Endothelial cell of umbilical vein (primary cell): Measurements from ENCODE around the gene MRE11. TPM values are rescaled to one million over a fixed set of nuclear protein-coding genes. Genes with fewer than 3 reads are reported as not detected.
"Not testable (repeated sequence)": the region's sequence is repeated elsewhere in the genome, so short reads cannot be mapped to it uniquely, and the experiment has no call there.

Source experiments
- BruUV-seq: library from RNA; stranded (reverse); fragments of 400-500 nt; replicated peaks from 2 replicates; lab custom pipeline; 2021; lab: Mats Ljungman, UMichigan
- CTCF ChIA-PET: fragments of 300-600, 350-600 bp; sonication (Branson Sonifier 250); formaldehyde crosslinking; loops from one replicate; lab custom pipeline; 2021; ENCODE audit warnings: antibody characterized with exemption, inconsistent platforms; lab: Charles Lee
- POLR2A ChIA-PET: fragments of 300-600, 350-600 bp; sonication (Branson Sonifier 250); formaldehyde crosslinking; loops from one replicate; lab custom pipeline; 2021; ENCODE audit warnings: antibody characterized with exemption, inconsistent platforms; lab: Charles Lee
- DNase-seq: peaks from one replicate; pipeline ENCODE4 v3.0.0-alpha.2; 2011; ENCODE audit warnings: low read depth, low spot score
- FAIRE-seq: peaks from 2 replicates; lab custom pipeline; 2011; peaks lifted over from hg19 to GRCh38; lab: Jason Lieb, UNC
- H2AFZ ChIP-seq: 2 replicates; pipeline ENCODE4 v1.6.0; 2012; ENCODE audit warnings: low read depth, low read length, control low read depth, inconsistent platforms
- H3K27ac ChIP-seq: 2 replicates; pipeline ENCODE4 v1.5.1; 2011; ENCODE audit warnings: low read depth, mild to moderate bottlenecking, control low read depth, low read length, moderate library complexity; ENCODE audit not compliant: insufficient read depth
- H3K27me3 ChIP-seq, 2 experiments: 2 replicates each; pipeline versions ENCODE4 v1.6.0 to v1.6.1; 2011; ENCODE audit warnings: low read length in 2 of 2, mixed read lengths in 1 of 2; ENCODE audit not compliant: control insufficient read depth in 2 of 2, insufficient read depth in 2 of 2
- H3K36me3 ChIP-seq, 2 experiments: 2 replicates in 1 of 2; 3 replicates in 1 of 2; pipeline ENCODE4 v1.5.1; 2011; ENCODE audit warnings: low read length in 2 of 2, mild to moderate bottlenecking in 1 of 2, moderate library complexity in 1 of 2; ENCODE audit not compliant: control insufficient read depth in 2 of 2, insufficient read depth in 2 of 2; ENCODE audit errors: extremely low read depth in 1 of 2
- H3K4me1 ChIP-seq: 3 replicates; pipeline ENCODE4 v1.5.1; 2011; ENCODE audit warnings: mild to moderate bottlenecking, low read length; ENCODE audit not compliant: control insufficient read depth, insufficient read depth; ENCODE audit errors: extremely low read depth
- H3K4me2 ChIP-seq: 2 replicates; pipeline ENCODE4 v1.6.1; 2011; ENCODE audit warnings: low read length, control low read depth, mixed read lengths; ENCODE audit not compliant: insufficient read depth
- H3K4me3 ChIP-seq, 3 experiments: fragments of 200-600 bp in 1 of 3; sonication (generic), shearing (Covaris generic) in 1 of 3; replicated peaks in 1 of 3; 2 replicates each; pipeline ENCODE4 v1.5.1; 2011 to 2016; ENCODE audit warnings: control low read depth in 3 of 3, low read length in 3 of 3, mild to moderate bottlenecking in 2 of 3, inconsistent platforms in 1 of 3, low read depth in 1 of 3, moderate library complexity in 1 of 3; ENCODE audit not compliant: insufficient read depth in 1 of 3
- H3K79me2 ChIP-seq: 2 replicates; pipeline ENCODE4 v1.6.0; 2012; ENCODE audit warnings: low read length, inconsistent platforms; ENCODE audit not compliant: control insufficient read depth, insufficient read depth
- H3K9ac ChIP-seq: replicated peaks from 2 replicates; pipeline ENCODE3; 2011; ENCODE audit warnings: low read length, control low read depth; ENCODE audit not compliant: insufficient read depth; ENCODE audit errors: extremely low read depth
- H3K9me1 ChIP-seq: replicated peaks from 3 replicates; pipeline ENCODE4 v1.6.0; 2011; ENCODE audit warnings: mild to moderate bottlenecking, low read length; ENCODE audit not compliant: control insufficient read depth, insufficient read depth; ENCODE audit errors: extremely low read depth
- H3K9me3 ChIP-seq: replicated peaks from 2 replicates; pipeline ENCODE4 v1.5.1; 2012; ENCODE audit warnings: low read length, inconsistent platforms; ENCODE audit not compliant: control insufficient read depth, insufficient read depth
- H4K20me1 ChIP-seq: replicated peaks from 2 replicates; pipeline ENCODE3; 2011; ENCODE audit warnings: mild to moderate bottlenecking, low read length; ENCODE audit not compliant: control insufficient read depth, insufficient read depth; ENCODE audit errors: extremely low read depth
- CTCF ChIP-seq, 2 donors: IDR thresholded peaks; 1 replicate in 1 of 2; 2 replicates in 1 of 2; pipeline ENCODE4 v1.5.1; 2011; ENCODE audit warnings: low read length in 2 of 2, mild to moderate bottlenecking in 2 of 2, moderate library complexity in 2 of 2, control low read depth in 1 of 2, inconsistent platforms in 1 of 2, low read depth in 1 of 2; ENCODE audit not compliant: insufficient read depth in 1 of 2; ENCODE audit errors: extremely low read depth in 1 of 2
- EZH2 ChIP-seq: IDR thresholded peaks from 2 replicates; pipeline ENCODE4 v1.6.1; 2012; ENCODE audit warnings: borderline replicate concordance, low read depth, mild to moderate bottlenecking, moderate library complexity, low read length, inconsistent platforms; ENCODE audit not compliant: severe bottlenecking
- FOS ChIP-seq: IDR thresholded peaks from 2 replicates; pipeline ENCODE4 v1.6.1; 2011; ENCODE audit warnings: mild to moderate bottlenecking, low read length, moderate library complexity, borderline replicate concordance; ENCODE audit not compliant: insufficient read depth
- JUN ChIP-seq: IDR thresholded peaks from 2 replicates; pipeline ENCODE4 v1.6.1; 2011; ENCODE audit warnings: borderline replicate concordance, low read depth; ENCODE audit not compliant: insufficient read length, insufficient read depth
- MAX ChIP-seq: IDR thresholded peaks from 2 replicates; pipeline ENCODE4 v1.6.1; 2011; ENCODE audit not compliant: insufficient read depth, insufficient read length
- MYC ChIP-seq: IDR thresholded peaks from one replicate; pipeline ENCODE4 v1.6.1; 2011; ENCODE audit warnings: mild to moderate bottlenecking, low read depth, low read length
- POLR2A ChIP-seq: IDR thresholded peaks from 2 replicates; pipeline ENCODE4 v1.6.1; 2012; ENCODE audit warnings: low read depth, mild to moderate bottlenecking, control low read depth, low read length
- dilution Hi-C: fragments of 300-500 bp; cut with MboI; formaldehyde crosslinking; loops from one replicate; pipeline ENCODE4 v1.15.0; 2019; ENCODE audit warnings: low sequenced_read_pairs; ENCODE audit not compliant: extremely low pct_ligation_motif_present
- intact Hi-C: fragments of 100-400 bp; cut with micrococcal nuclease; formaldehyde crosslinking; loops from one replicate; pipeline ENCODE4 v1.10.0; 2022
- polyA plus RNA-seq, 4 experiments: library from polyadenylated mRNA; depleted of rRNA in 3 of 4; stranded (reverse) in 3 of 4; unstranded in 1 of 4; fragments of >200 nt; gene quantifications; 2 replicates each; pipeline versions ENCODE4 v1.2.1 to v1.2.3, GENCODE V29; 2011 to 2012; ENCODE audit warnings: missing spikeins in 1 of 4
- total RNA-seq: library from RNA; stranded (reverse); gene quantifications from 2 replicates; pipeline ENCODE4 v1.2.3, GENCODE V29; 2021

MRE11 gene
- total and polyA plus RNA-seq, 2 donors (not counting 3 experiments of a cell fraction or from before 2014, with no cell fraction given), result 4.5 to 22.0 TPM

GRCh38 chr11:94396282-94396681 lies 97.4 kb downstream of the MRE11 start:
- Histone ChIP-seq H3K9me3 (no peaks in the 10 kb centered on the region), H2AFZ (no peak overlapping the region), H3K4me3 (no peak overlapping the region), H3K4me1 (peaks cover 5% of the 10 kb centered on the region), H3K27me3 (peaks cover 16 to 22% of the 10 kb centered on the region in 2 experiments), H3K9ac (no peak overlapping the region), H3K9me1 (no peaks in the 10 kb centered on the region), H3K79me2 (no peaks in the 10 kb centered on the region), H3K36me3 (no peaks in the 10 kb centered on the region), H4K20me1 (no peaks in the 10 kb centered on the region), H3K4me2 (no peak overlapping the region), H3K27ac (no peak overlapping the region)
- no peak for DNase-seq
- BruUV-seq, result no TSS peak
- intact Hi-C loops, result no loop called here
- TF ChIP-seq JUN, result no peak
- TF ChIP-seq FOS, result no peak
- no peak for TF ChIP-seq MYC
- no peak for TF ChIP-seq POLR2A
- TF ChIP-seq EZH2, result no peak
- TF ChIP-seq CTCF (IDR thresholded peaks at IDR 0.05; ENCODE audit: extremely low read depth in 1 of 2, insufficient read depth in 1 of 2, low read depth in 1 of 2, low read length in 2 of 2), result no peak
- TF ChIP-seq MAX, result no peak
- FAIRE-seq, result no peak
- ChIA-PET CTCF (interaction anchor here (1.0 kb wide), 1 partner anchor 501 kb away, joined by 3 read pairs; no protein-coding TSS in a partner anchor), POLR2A (no interaction called here)
- dilution Hi-C loops, result no loop called here

GRCh38 chr11:94391937-94392336 lies 101.7 kb downstream of the MRE11 start:
- DNase-seq, BruUV-seq, H3K4me3 ChIP-seq, H3K27ac ChIP-seq, dilution Hi-C loops, intact Hi-C loops, H3K9ac ChIP-seq, H3K9me3 ChIP-seq, H3K36me3 ChIP-seq, H3K4me1 ChIP-seq, POLR2A ChIA-PET, FAIRE-seq, H4K20me1 ChIP-seq, H3K27me3 ChIP-seq, CTCF ChIA-PET, H3K79me2 ChIP-seq, H2AFZ ChIP-seq, H3K4me2 ChIP-seq, H3K9me1 ChIP-seq: not testable (repeated sequence)
